Activated effector memory CD4-positive, alpha-beta T cell treated with anti-CD3 and anti-CD28 coated beads, Interleukin-2, amount 50 U/mL, for 16 hours (primary cell): ENCODE results near the gene MYL10.
"Not testable (repeated sequence)": the region's sequence is repeated elsewhere in the genome, so short reads cannot be mapped to it uniquely, and the experiment has no call there.

Source experiments
- DNase-seq: peaks from one replicate; pipeline ENCODE4 v3.0.0-alpha.2; 2020

The MYL10 gene

GRCh38 chr7:101650579-101651081 is 21.5 kb upstream of the MYL10 start:
- DNase-seq, result no peak

GRCh38 chr7:101647876-101648275 is 18.8 kb upstream of the MYL10 start:
- DNase-seq, result not testable (repeated sequence)

- no peak for DNase-seq
Observed at GRCh38 chr7:101645951-101646350, 16.9 kb upstream of the MYL10 start.

GRCh38 chr7:101644879-101645278 is 15.8 kb upstream of the MYL10 start:
- DNase-seq, result no peak

- DNase-seq, result not testable (repeated sequence)
Observed at GRCh38 chr7:101639127-101639526, 10.0 kb upstream of the MYL10 start.

GRCh38 chr7:101636822-101637623 is 7.9 kb upstream of the MYL10 start:
- no peak for DNase-seq

GRCh38 chr7:101635484-101635883 is 6.4 kb upstream of the MYL10 start:
- no peak for DNase-seq

- no peak for DNase-seq
Observed at GRCh38 chr7:101634196-101634717, 5.2 kb upstream of the MYL10 start.

GRCh38 chr7:101633511-101633910 is 4.4 kb upstream of the MYL10 start:
- DNase-seq, result no peak

GRCh38 chr7:101632641-101633040 is 3.5 kb upstream of the MYL10 start:
- DNase-seq, result no peak

- no peak for DNase-seq
Observed at GRCh38 chr7:101631224-101631714, 2.2 kb upstream of the MYL10 start.

- no peak for DNase-seq
Observed at GRCh38 chr7:101630591-101630990, 1.5 kb upstream of the MYL10 start.

- no peak for DNase-seq
Observed at GRCh38 chr7:101628522-101628921, 574 bp downstream of the MYL10 start.

GRCh38 chr7:101626758-101627157 is 2.3 kb downstream of the MYL10 start:
- DNase-seq, result no peak

- no peak for DNase-seq
Observed at GRCh38 chr7:101626069-101626671, 2.9 kb downstream of the MYL10 start.

GRCh38 chr7:101625031-101625791 is 3.9 kb downstream of the MYL10 start:
- no peak for DNase-seq

- DNase-seq, result no peak
Observed at GRCh38 chr7:101624246-101625001, 4.7 kb downstream of the MYL10 start.

- no peak for DNase-seq
Observed at GRCh38 chr7:101622609-101623173, 6.4 kb downstream of the MYL10 start.

GRCh38 chr7:101620991-101621390 is 8.1 kb downstream of the MYL10 start:
- DNase-seq, result no peak

- no peak for DNase-seq
Observed at GRCh38 chr7:101620395-101620794, 8.7 kb downstream of the MYL10 start.

- DNase-seq, result no peak
Observed at GRCh38 chr7:101618916-101619315, 10.2 kb downstream of the MYL10 start.

GRCh38 chr7:101618207-101618839 is 10.8 kb downstream of the MYL10 start:
- no peak for DNase-seq
